Keratinocyte (primary cell): ENCODE measurements around the gene DFFB. TPM values are rescaled to one million over a fixed set of nuclear protein-coding genes. Genes with fewer than 3 reads are reported as not detected.
A peak's percentile ranks its signal among the peaks of the same experiment; 100 is the strongest.

Experiments
- DNase-seq: peaks from one replicate; pipeline ENCODE4 v3.0.0-alpha.2; 2011; ENCODE audit warnings: low read depth, missing footprints, low spot score
- FAIRE-seq: peaks from 2 replicates; lab custom pipeline; 2011; peaks lifted over from hg19 to GRCh38; lab: Jason Lieb, UNC
- H2AFZ ChIP-seq: 2 replicates; pipeline ENCODE4 v1.6.0; 2012; ENCODE audit warnings: low read length, control low read depth, inconsistent platforms; ENCODE audit not compliant: control insufficient read depth
- H3K27ac ChIP-seq: 2 replicates; pipeline ENCODE4 v1.5.1; 2011; ENCODE audit warnings: low read length; ENCODE audit not compliant: control insufficient read depth, insufficient read depth
- H3K27me3 ChIP-seq: 3 replicates; pipeline ENCODE4 v1.6.0; 2011; ENCODE audit warnings: low read length; ENCODE audit not compliant: control insufficient read depth, insufficient read depth; ENCODE audit errors: extremely low read depth
- H3K36me3 ChIP-seq, 2 experiments: 2 replicates in 1 of 2; 3 replicates in 1 of 2; pipeline ENCODE4 v1.5.1; 2011; ENCODE audit warnings: low read length in 2 of 2, mild to moderate bottlenecking in 1 of 2; ENCODE audit not compliant: control insufficient read depth in 2 of 2, insufficient read depth in 2 of 2; ENCODE audit errors: extremely low read depth in 1 of 2
- H3K4me1 ChIP-seq: 3 replicates; pipeline ENCODE4 v1.5.1; 2011; ENCODE audit warnings: low read length; ENCODE audit not compliant: control insufficient read depth, insufficient read depth; ENCODE audit errors: extremely low read depth
- H3K4me2 ChIP-seq: 3 replicates; pipeline ENCODE4 v1.6.0; 2011; ENCODE audit warnings: low read depth, low read length; ENCODE audit not compliant: control insufficient read depth, insufficient read depth; ENCODE audit errors: extremely low read depth
- H3K4me3 ChIP-seq, 3 experiments: fragments of 200-600 bp in 1 of 3; sonication (generic) in 1 of 3; 2 replicates in 2 of 3; 3 replicates in 1 of 3; pipeline ENCODE4 v1.5.1; 2011 to 2016; ENCODE audit warnings: low read length in 3 of 3, mild to moderate bottlenecking in 3 of 3, control low read depth in 2 of 3, inconsistent platforms in 1 of 3, low read depth in 1 of 3, mixed read lengths in 1 of 3, mixed run types in 1 of 3, moderate library complexity in 1 of 3; ENCODE audit not compliant: control insufficient read depth in 2 of 3, insufficient read depth in 2 of 3; ENCODE audit errors: extremely low read depth in 1 of 3
- H3K79me2 ChIP-seq: 2 replicates; pipeline ENCODE4 v1.6.0; 2012; ENCODE audit warnings: low read length; ENCODE audit not compliant: control insufficient read depth, insufficient read depth
- H3K9ac ChIP-seq: 3 replicates; pipeline ENCODE4 v1.6.0; 2011; ENCODE audit warnings: low read length; ENCODE audit not compliant: control insufficient read depth, insufficient read depth; ENCODE audit errors: extremely low read depth
- H3K9me1 ChIP-seq: 3 replicates; pipeline ENCODE4 v1.6.0; 2011; ENCODE audit warnings: low read length; ENCODE audit not compliant: control insufficient read depth, insufficient read depth; ENCODE audit errors: extremely low read depth
- H3K9me3 ChIP-seq: 2 replicates; pipeline ENCODE4 v1.5.1; 2012; ENCODE audit warnings: low read depth, low read length; ENCODE audit not compliant: control insufficient read depth
- H4K20me1 ChIP-seq: 3 replicates; pipeline ENCODE4 v1.6.0; 2011; ENCODE audit warnings: low read length; ENCODE audit not compliant: control insufficient read depth, insufficient read depth; ENCODE audit errors: extremely low read depth
- EZH2 ChIP-seq: IDR thresholded peaks from one replicate; pipeline ENCODE4 v1.6.1; 2012; ENCODE audit warnings: inconsistent platforms, mild to moderate bottlenecking, low read length, moderate library complexity
- dilution Hi-C: fragments of 300-500 bp; cut with MboI; formaldehyde crosslinking; loops from one replicate; pipeline ENCODE4 v1.7.0; 2020; ENCODE audit warnings: low sequenced_read_pairs; ENCODE audit not compliant: extremely low pct_ligation_motif_present
- polyA plus RNA-seq, 5 experiments: library from polyadenylated mRNA; depleted of rRNA in 3 of 5; stranded (reverse) in 3 of 5; stranded (forward) in 1 of 5; unstranded in 1 of 5; fragments of >200 nt; gene quantifications; 1 replicate in 1 of 5; 2 replicates in 3 of 5; 3 replicates in 1 of 5; pipeline versions ENCODE4 v1.2.1 to v1.2.3, GENCODE V29; 2011 to 2012; ENCODE audit warnings: missing spikeins in 2 of 5, low read depth in 1 of 5, low replicate concordance in 1 of 5
- TF ChIP-seq, protein P1 (sequence below), 3 experiments: IDR thresholded peaks in 1 of 3; conservative IDR thresholded peaks in 1 of 3; optimal IDR thresholded peaks in 1 of 3; 2 replicates in 2 of 3; 3 replicates in 1 of 3; pipeline versions ENCODE3 to v1.5.1; 2011; ENCODE audit warnings: low read length in 3 of 3, mild to moderate bottlenecking in 3 of 3, moderate library complexity in 2 of 3, control low read depth in 1 of 3, inconsistent platforms in 1 of 3; ENCODE audit not compliant: insufficient read depth in 2 of 3; ENCODE audit errors: extremely low read depth in 1 of 3

DFFB gene
- polyA plus RNA-seq, 1 donor (not counting 4 experiments of a cell fraction or from before 2014, with no cell fraction given): 5.2 TPM

DNA sequence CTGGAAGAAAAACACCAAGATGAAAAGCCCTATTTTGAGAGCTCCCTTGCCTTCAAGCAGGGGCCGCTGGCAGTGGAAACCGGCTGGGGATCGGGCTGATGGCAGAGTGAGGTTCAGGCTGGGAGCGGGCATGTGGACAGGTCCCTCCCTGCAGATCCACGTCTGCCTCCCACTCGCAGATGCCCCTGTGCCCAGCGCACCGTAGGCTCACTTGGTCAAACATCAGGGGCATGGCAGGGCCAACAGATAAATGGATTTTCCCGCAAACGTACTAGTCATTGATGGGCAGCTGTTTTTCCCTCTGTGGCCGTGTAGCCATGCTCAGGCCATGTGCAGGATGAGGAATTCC is 49.4 kb downstream of the DFFB start:
- TF ChIP-seq, protein P1, sequence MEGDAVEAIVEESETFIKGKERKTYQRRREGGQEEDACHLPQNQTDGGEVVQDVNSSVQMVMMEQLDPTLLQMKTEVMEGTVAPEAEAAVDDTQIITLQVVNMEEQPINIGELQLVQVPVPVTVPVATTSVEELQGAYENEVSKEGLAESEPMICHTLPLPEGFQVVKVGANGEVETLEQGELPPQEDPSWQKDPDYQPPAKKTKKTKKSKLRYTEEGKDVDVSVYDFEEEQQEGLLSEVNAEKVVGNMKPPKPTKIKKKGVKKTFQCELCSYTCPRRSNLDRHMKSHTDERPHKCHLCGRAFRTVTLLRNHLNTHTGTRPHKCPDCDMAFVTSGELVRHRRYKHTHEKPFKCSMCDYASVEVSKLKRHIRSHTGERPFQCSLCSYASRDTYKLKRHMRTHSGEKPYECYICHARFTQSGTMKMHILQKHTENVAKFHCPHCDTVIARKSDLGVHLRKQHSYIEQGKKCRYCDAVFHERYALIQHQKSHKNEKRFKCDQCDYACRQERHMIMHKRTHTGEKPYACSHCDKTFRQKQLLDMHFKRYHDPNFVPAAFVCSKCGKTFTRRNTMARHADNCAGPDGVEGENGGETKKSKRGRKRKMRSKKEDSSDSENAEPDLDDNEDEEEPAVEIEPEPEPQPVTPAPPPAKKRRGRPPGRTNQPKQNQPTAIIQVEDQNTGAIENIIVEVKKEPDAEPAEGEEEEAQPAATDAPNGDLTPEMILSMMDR (optimal IDR thresholded peaks at IDR 0.05 in 1 of 3, IDR thresholded peaks at IDR 0.05 in 1 of 3, conservative IDR thresholded peaks at IDR 0.05 in 1 of 3; ENCODE audit: extremely low read depth in 1 of 3, insufficient read depth in 2 of 3, low read length in 3 of 3): no peak
- TF ChIP-seq EZH2: no peak
- Histone ChIP-seq H2AFZ (no peak overlapping the region), H4K20me1 (no peaks in the 10 kb centered on the region), H3K9me3 (no peaks in the 10 kb centered on the region), H3K79me2 (no peaks in the 10 kb centered on the region), H3K4me2 (no peak overlapping the region), H3K27me3 (peaks cover 6% of the 10 kb centered on the region), H3K4me1 (peaks cover 3% of the 10 kb centered on the region), H3K9me1 (no peaks in the 10 kb centered on the region), H3K27ac (no peak overlapping the region), H3K36me3 (no peaks in the 10 kb centered on the region), H3K4me3 (no peak overlapping the region), H3K9ac (no peak overlapping the region)
- DNase-seq (no peak), FAIRE-seq (no peak)
- dilution Hi-C loops: no loop called here

DNA sequence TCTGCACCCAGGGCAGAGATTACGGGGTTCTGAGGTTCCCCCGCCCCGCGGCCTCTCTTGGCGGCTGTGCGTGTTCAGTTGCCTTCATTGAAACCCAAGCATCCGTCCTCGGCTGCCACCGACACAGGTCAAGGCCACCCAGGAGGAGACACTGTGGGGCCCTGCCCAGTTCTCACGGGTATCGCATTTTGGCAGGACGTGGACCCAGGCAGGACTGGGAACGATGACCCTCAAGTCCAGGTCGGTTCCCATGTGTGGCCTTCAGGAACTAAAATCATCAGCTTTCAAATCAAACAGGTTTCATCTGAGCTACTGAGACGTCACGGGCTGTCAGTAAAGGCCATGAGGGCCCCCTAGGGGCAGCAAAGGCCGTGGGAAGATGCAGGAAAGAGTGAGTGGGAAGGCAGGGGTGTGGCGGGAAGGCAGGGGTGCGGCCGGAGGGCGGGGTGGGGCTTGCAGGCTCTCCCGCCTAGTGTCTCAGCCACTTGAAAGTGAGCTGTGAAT is 49.8 kb downstream of the DFFB start:
- Histone ChIP-seq H2AFZ (no peak overlapping the region), H3K4me3 (no peak overlapping the region), H3K9me1 (no peaks in the 10 kb centered on the region), H3K4me2 (no peak overlapping the region), H4K20me1 (no peaks in the 10 kb centered on the region), H3K27me3 (peaks cover 8% of the 10 kb centered on the region), H3K36me3 (no peaks in the 10 kb centered on the region), H3K4me1 (peaks cover 3% of the 10 kb centered on the region), H3K27ac (no peak overlapping the region), H3K9ac (no peak overlapping the region), H3K9me3 (no peaks in the 10 kb centered on the region), H3K79me2 (no peaks in the 10 kb centered on the region)
- TF ChIP-seq EZH2: no peak
- TF ChIP-seq, protein P1 (optimal IDR thresholded peaks at IDR 0.05 in 1 of 3, IDR thresholded peaks at IDR 0.05 in 1 of 3, conservative IDR thresholded peaks at IDR 0.05 in 1 of 3; ENCODE audit: extremely low read depth in 1 of 3, insufficient read depth in 2 of 3, low read length in 3 of 3): peak in 1 of 3 experiments; percentile 22
- dilution Hi-C loops: no loop called here
- FAIRE-seq (no peak), DNase-seq (no peak)
